ENCODE results near the gene OR1L1. TPM values are rescaled to one million over a fixed set of nuclear protein-coding genes. Genes with fewer than 3 reads are reported as not detected.

Gene OR1L1
- total RNA-seq, result not detected

- H3K9me3 Mint-ChIP-seq, result peaks cover 4 to 10% of the 10 kb centered on the region in 2 donors
- no peak for DNase-seq (ENCODE audit: low spot score in 2 of 2)
- no peak within 1 kb of the TSS for H3K27ac Mint-ChIP-seq
- no peak for ATAC-seq
- peaks cover 0 to 5% of the 10 kb centered on the region in 2 donors for H3K36me3 Mint-ChIP-seq
These were observed at the start of gene OR1L1 for GRCh38 chr9:122661416-122661815. OR1L1 (plus strand) TSS chr9:122661716; CDS start chr9:122661716, 0 bp downstream.

- Mint-ChIP-seq H3K36me3 (no peaks in the 10 kb centered on the region), H3K9me3 (no peaks in the 10 kb centered on the region), H3K27ac (no peak within 1 kb of the TSS)
- DNase-seq (ENCODE audit: low spot score in 2 of 2) (no peak), ATAC-seq (no peak)
These were observed 47.2 kb upstream of the OR1L1 start, which contains the start of gene OR1Q1 for GRCh38 chr9:122614362-122614761. OR1Q1 (plus strand) TSS chr9:122614738; CDS start chr9:122614738, 0 bp downstream.

- ATAC-seq (no peak), DNase-seq (ENCODE audit: low spot score in 2 of 2) (no peak)
- no peaks in the 10 kb centered on the region for H3K9me3 Mint-ChIP-seq
- no peaks in the 10 kb centered on the region for H3K36me3 Mint-ChIP-seq
- H3K27ac Mint-ChIP-seq, result no peak overlapping the region
These were observed 41.5 kb upstream of the OR1L1 start for GRCh38 chr9:122619996-122620395.

- ATAC-seq (no peak), DNase-seq (ENCODE audit: low spot score in 2 of 2) (no peak)
- H3K36me3 Mint-ChIP-seq, result peaks cover 0 to 19% of the 10 kb centered on the region in 2 donors
- H3K9me3 Mint-ChIP-seq, result peaks cover 17 to 21% of the 10 kb centered on the region in 2 donors
- no peak overlapping the region for H3K27ac Mint-ChIP-seq
These were observed 19.3 kb upstream of the OR1L1 start for GRCh38 chr9:122642226-122642625.

GRCh38 chr9:122656378-122656777 lies 5.1 kb upstream of the OR1L1 start:
- Mint-ChIP-seq H3K9me3 (peaks cover 0 to 4% of the 10 kb centered on the region in 2 donors), H3K36me3 (no peaks in the 10 kb centered on the region), H3K27ac (no peak overlapping the region)
- ATAC-seq (no peak), DNase-seq (ENCODE audit: low spot score in 2 of 2) (no peak)

- H3K36me3 Mint-ChIP-seq, result no peaks in the 10 kb centered on the region
- ATAC-seq (no peak), DNase-seq (ENCODE audit: low spot score in 2 of 2) (no peak)
- H3K27ac Mint-ChIP-seq, result no peak within 1 kb of the TSS
- peaks cover 0 to 4% of the 10 kb centered on the region in 2 donors for H3K9me3 Mint-ChIP-seq
These were observed 4.0 kb upstream of the OR1L1 start, which contains the start of gene OR1B1 for GRCh38 chr9:122657527-122657926. OR1B1 (minus strand) TSS chr9:122657627.

GRCh38 chr9:122672481-122672880 lies 11.0 kb downstream of the OR1L1 start:
- Mint-ChIP-seq H3K36me3 (peaks cover 0 to 7% of the 10 kb centered on the region in 2 donors), H3K9me3 (peaks cover 5 to 18% of the 10 kb centered on the region in 2 donors), H3K27ac (no peak overlapping the region)
- DNase-seq (ENCODE audit: low spot score in 2 of 2), result no peak
- ATAC-seq, result no peak

GRCh38 chr9:122684851-122685250 lies 23.3 kb downstream of the OR1L1 start:
- H3K9me3 Mint-ChIP-seq, result peaks cover 26 to 33% of the 10 kb centered on the region in 2 donors
- H3K36me3 Mint-ChIP-seq, result peaks cover 10 to 13% of the 10 kb centered on the region in 2 donors
- DNase-seq (ENCODE audit: low spot score in 2 of 2), result no peak
- no peak overlapping the region for H3K27ac Mint-ChIP-seq
- no peak for ATAC-seq

- no peak for ATAC-seq
- no peak for DNase-seq (ENCODE audit: low spot score in 2 of 2)
- no peak overlapping the region for H3K27ac Mint-ChIP-seq
- peaks cover 16 to 18% of the 10 kb centered on the region in 2 donors for H3K9me3 Mint-ChIP-seq
- no peaks in the 10 kb centered on the region for H3K36me3 Mint-ChIP-seq
These were observed 34.2 kb downstream of the OR1L1 start for GRCh38 chr9:122695696-122696095.

Other genes starting within 250 kb of the OR1L1 start
- gene OR1J1, start 183.8 kb upstream of the OR1L1 start, total RNA-seq, result not detected
- under 1 TPM in 1 of 2 donors, not detected in 1; 0.34 TPM for gene OR1J2, start 150.9 kb upstream of the OR1L1 start, total RNA-seq
- under 1 TPM in 1 of 2 donors, not detected in 1; 0.82 TPM for gene OR1J4, start 142.6 kb upstream of the OR1L1 start, total RNA-seq
- gene OR1N1, start 134.4 kb upstream of the OR1L1 start, total RNA-seq, result not detected
- not detected for gene OR1N2, start 108.6 kb upstream of the OR1L1 start, total RNA-seq
- gene OR1L8, start 78.3 kb upstream of the OR1L1 start, total RNA-seq, result not detected
- gene OR1Q1, start 47.0 kb upstream of the OR1L1 start, total RNA-seq, result under 1 TPM in 1 of 2 donors, not detected in 1; 0.35 TPM
- not detected for gene OR1B1, start 4.1 kb upstream of the OR1L1 start, total RNA-seq
- not detected for gene OR1L3, start 13.4 kb downstream of the OR1L1 start, total RNA-seq
- not detected for gene OR1L4, start 62.3 kb downstream of the OR1L1 start, total RNA-seq
- not detected for gene OR1L6, start 80.6 kb downstream of the OR1L1 start, total RNA-seq
- not detected for gene OR5C1, start 127.2 kb downstream of the OR1L1 start, total RNA-seq
- gene OR1K1, start 138.4 kb downstream of the OR1L1 start, total RNA-seq, result not detected
- gene PDCL, start 166.9 kb downstream of the OR1L1 start, total RNA-seq, result 10 to 100 TPM; 19.1 to 28.5 TPM
- gene RC3H2, start 243.6 kb downstream of the OR1L1 start, total RNA-seq, result 10 to 100 TPM; 30.5 to 38.6 TPM

Measured in activated naive CD4-positive, alpha-beta T cell treated with anti-CD3 and anti-CD28 coated beads, Interleukin-2, amount 50 U/mL, for 72 hours (primary cell).